ENCODE measurements around the gene CLIP4.

The CLIP4 gene

DNA sequence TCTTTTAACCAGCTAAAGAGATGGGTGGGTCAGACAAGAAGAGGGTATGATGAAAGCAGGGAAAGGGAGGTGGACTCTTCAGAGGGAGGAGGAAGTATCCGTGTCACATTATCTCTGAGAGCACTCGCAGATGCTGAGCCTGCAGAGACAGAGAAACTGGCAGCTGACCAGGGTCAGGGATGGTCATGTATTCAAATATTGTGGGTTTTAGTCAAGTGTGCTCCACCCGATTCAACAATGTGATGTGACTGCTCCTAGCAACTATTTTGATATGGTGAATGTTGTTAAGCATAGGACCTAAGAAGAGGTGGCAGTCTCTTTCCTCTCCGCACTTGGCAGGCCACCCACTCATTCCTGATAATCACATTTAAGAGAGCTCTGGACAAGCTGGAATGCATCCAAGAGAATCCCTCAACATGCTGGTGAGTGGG is 1.3 kb upstream of the CLIP4 start:
- Histone ChIP-seq H3K27me3 (ENCODE audit: control insufficient read depth in 1 of 2, insufficient read depth in 2 of 2, low read length in 2 of 2) (peaks cover 5 to 26% of the 10 kb centered on the region in 2 donors), H3K27ac (ENCODE audit: low read depth, low read length) (no peak overlapping the region), H3K4me3 (ENCODE audit: low read depth in 1 of 2, low read length in 2 of 2) (no peak overlapping the region), H3K36me3 (ENCODE audit: control insufficient read depth in 1 of 2, insufficient read depth in 2 of 2, low read length in 2 of 2) (no peaks in the 10 kb centered on the region), H3K9me3 (ENCODE audit: control insufficient read depth in 1 of 2, low read length in 2 of 2) (no peaks in the 10 kb centered on the region), H3K4me1 (ENCODE audit: control insufficient read depth in 1 of 2, insufficient read depth in 2 of 2, low read length in 2 of 2) (peaks cover 7 to 13% of the 10 kb centered on the region in 2 donors), H3K9ac (ENCODE audit: low read depth in 1 of 2, low read length in 2 of 2) (no peak overlapping the region)

DNA sequence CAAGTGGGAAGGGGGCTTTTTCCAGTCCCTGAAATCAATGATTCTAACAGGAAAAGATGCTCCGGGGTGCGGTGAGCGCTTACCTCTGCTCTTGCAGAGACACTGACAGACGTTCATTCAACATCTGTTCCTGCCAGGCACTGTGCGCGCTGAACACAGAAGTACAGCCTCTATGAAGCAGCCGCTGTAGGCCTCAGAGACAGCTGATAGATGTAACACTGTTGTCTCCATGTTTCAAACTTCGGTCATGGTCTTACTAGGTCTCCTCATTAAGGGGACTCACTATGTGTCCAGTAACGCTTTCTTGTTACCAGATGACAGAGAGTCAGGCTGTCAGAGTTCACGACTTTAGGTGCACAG is 649 bp upstream of the CLIP4 start:
- no peaks in the 10 kb centered on the region for H3K36me3 ChIP-seq (ENCODE audit: control insufficient read depth in 1 of 2, insufficient read depth in 2 of 2, low read length in 2 of 2)
- peak overlapping the region; percentile 53 to 62 for H3K4me3 ChIP-seq (ENCODE audit: low read depth in 1 of 2, low read length in 2 of 2)
- no peaks in the 10 kb centered on the region for H3K9me3 ChIP-seq (ENCODE audit: control insufficient read depth in 1 of 2, low read length in 2 of 2)
- peaks cover 5 to 26% of the 10 kb centered on the region in 2 donors for H3K27me3 ChIP-seq (ENCODE audit: control insufficient read depth in 1 of 2, insufficient read depth in 2 of 2, low read length in 2 of 2)
- H3K9ac ChIP-seq (ENCODE audit: low read depth in 1 of 2, low read length in 2 of 2), result peak overlapping the region; percentile 37 to 54
- H3K4me1 ChIP-seq (ENCODE audit: control insufficient read depth in 1 of 2, insufficient read depth in 2 of 2, low read length in 2 of 2), result peaks cover 7 to 13% of the 10 kb centered on the region in 2 donors
- H3K27ac ChIP-seq (ENCODE audit: low read depth, low read length), result peak overlapping the region; percentile 23

DNA sequence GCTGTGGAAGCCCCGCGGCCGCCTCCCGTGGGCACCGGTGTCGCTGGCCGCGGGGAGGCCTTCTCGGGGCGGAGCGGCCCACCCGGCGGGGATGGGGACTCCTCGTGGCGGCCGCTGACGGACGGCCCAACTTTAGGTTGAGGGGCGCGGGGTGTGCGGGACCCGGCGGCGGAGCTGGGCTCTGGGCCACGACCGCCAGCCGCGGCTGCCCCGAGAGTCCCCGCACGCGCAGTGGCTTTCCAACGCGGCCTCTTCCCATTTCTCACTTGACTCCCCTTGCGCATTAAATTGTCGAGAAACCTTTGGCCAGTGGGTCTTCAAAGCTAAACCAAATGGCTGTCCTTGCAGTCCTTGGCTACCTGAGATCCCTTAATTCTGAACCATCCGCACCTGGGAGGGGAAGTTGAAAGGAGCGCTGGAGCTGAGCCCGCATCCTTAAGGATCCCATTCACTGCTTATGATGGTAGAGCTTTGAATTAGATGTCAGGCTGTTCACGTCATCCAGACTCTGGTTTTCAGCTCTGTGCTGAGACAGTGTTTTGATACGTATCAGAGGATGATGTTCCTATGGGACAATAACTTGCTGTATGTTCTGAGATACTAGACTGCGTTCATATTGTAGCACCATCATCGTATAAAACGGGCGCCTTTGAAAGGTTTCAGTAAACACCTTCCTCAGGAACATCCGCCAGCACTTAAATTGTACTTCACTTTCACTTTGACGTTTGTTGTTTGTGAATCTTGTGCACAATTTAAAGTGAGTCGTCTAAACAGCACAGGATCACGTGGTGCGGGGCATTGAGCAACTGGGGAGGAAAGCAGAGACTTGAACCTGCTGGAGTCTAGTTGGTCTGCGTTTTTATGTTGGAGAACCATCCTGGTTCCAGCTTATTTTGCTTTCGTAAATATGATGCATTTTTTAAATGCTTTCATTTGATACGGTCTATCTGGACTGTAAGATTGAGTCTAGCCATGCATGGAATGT is 874 bp downstream of the CLIP4 start:
- Histone ChIP-seq H3K4me1 (ENCODE audit: control insufficient read depth in 1 of 2, insufficient read depth in 2 of 2, low read length in 2 of 2) (peaks cover 7 to 13% of the 10 kb centered on the region in 2 donors), H3K27me3 (ENCODE audit: control insufficient read depth in 1 of 2, insufficient read depth in 2 of 2, low read length in 2 of 2) (peaks cover 5 to 26% of the 10 kb centered on the region in 2 donors), H3K4me3 (ENCODE audit: low read depth in 1 of 2, low read length in 2 of 2) (peak overlapping the region; percentile 70 to 86), H3K9me3 (ENCODE audit: control insufficient read depth in 1 of 2, low read length in 2 of 2) (no peaks in the 10 kb centered on the region), H3K36me3 (ENCODE audit: control insufficient read depth in 1 of 2, insufficient read depth in 2 of 2, low read length in 2 of 2) (no peaks in the 10 kb centered on the region), H3K9ac (ENCODE audit: low read depth in 1 of 2, low read length in 2 of 2) (peak overlapping the region; percentile 36 to 77), H3K27ac (ENCODE audit: low read depth, low read length) (peak overlapping the region; percentile 79)

DNA sequence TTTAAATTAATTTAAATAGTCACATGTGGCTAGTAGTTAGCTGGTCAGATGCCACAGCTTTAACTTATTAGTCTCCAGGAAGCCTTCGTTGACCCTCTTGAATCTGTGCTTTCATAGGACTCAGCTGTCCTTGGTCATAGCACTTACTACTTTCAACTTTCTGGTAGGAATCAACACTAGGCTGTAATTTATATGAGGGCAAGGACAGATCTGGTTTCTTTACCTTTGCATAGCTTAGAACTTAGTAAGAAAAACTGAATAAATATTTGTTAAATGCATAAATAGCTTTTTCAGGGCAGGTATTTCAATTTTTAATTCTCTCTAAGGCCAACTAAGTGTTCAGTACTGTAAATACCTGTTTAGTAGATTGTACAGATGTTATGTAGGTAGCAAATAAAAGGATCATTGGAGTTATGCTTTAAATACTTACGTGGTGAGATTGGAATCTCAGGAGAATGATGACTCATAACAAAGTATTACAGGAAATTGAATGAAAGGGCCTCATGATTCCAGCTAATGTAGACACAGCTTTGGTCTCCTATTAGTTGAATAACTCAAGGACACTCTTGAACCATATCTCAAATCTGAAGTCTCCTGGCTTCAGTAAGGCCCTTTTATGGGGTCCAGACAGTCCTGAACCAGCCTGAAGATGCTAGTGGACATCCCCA is 2.6 kb downstream of the CLIP4 start:
- H3K36me3 ChIP-seq (ENCODE audit: control insufficient read depth in 1 of 2, insufficient read depth in 2 of 2, low read length in 2 of 2), result no peaks in the 10 kb centered on the region
- H3K27ac ChIP-seq (ENCODE audit: low read depth, low read length), result no peak overlapping the region
- peaks cover 5 to 26% of the 10 kb centered on the region in 2 donors for H3K27me3 ChIP-seq (ENCODE audit: control insufficient read depth in 1 of 2, insufficient read depth in 2 of 2, low read length in 2 of 2)
- H3K4me3 ChIP-seq (ENCODE audit: low read depth in 1 of 2, low read length in 2 of 2), result no peak overlapping the region
- peaks cover 7 to 13% of the 10 kb centered on the region in 2 donors for H3K4me1 ChIP-seq (ENCODE audit: control insufficient read depth in 1 of 2, insufficient read depth in 2 of 2, low read length in 2 of 2)
- no peaks in the 10 kb centered on the region for H3K9me3 ChIP-seq (ENCODE audit: control insufficient read depth in 1 of 2, low read length in 2 of 2)
- no peak overlapping the region for H3K9ac ChIP-seq (ENCODE audit: low read depth in 1 of 2, low read length in 2 of 2)

DNA sequence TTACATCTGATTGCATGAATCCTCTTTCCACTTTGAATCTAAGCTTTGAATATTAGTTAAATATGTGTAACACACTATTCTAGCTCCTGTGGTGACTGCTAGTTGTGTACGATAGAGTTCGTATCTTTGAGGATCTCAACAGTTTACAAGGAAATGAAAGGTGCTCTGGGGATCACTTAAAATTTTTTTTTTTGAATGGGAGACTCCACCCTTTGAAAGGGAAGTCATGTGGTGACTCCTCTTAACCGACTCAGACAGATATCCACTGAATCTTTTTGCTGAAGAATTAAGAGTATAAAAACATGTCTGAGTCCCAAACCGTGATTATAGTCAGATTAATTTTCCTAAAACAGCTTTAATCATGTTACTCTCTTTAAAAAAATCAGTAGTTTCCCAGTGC is 4.0 kb downstream of the CLIP4 start:
- H3K27ac ChIP-seq (ENCODE audit: low read depth, low read length), result no peak overlapping the region
- H3K4me3 ChIP-seq (ENCODE audit: low read depth in 1 of 2, low read length in 2 of 2), result no peak overlapping the region
- H3K9me3 ChIP-seq (ENCODE audit: control insufficient read depth in 1 of 2, low read length in 2 of 2), result no peaks in the 10 kb centered on the region
- H3K9ac ChIP-seq (ENCODE audit: low read depth in 1 of 2, low read length in 2 of 2), result no peak overlapping the region
- H3K36me3 ChIP-seq (ENCODE audit: control insufficient read depth in 1 of 2, insufficient read depth in 2 of 2, low read length in 2 of 2), result no peaks in the 10 kb centered on the region
- peaks cover 5 to 15% of the 10 kb centered on the region in 2 donors for H3K27me3 ChIP-seq (ENCODE audit: control insufficient read depth in 1 of 2, insufficient read depth in 2 of 2, low read length in 2 of 2)
- H3K4me1 ChIP-seq (ENCODE audit: control insufficient read depth in 1 of 2, insufficient read depth in 2 of 2, low read length in 2 of 2), result peaks cover 7% of the 10 kb centered on the region in 2 donors

DNA sequence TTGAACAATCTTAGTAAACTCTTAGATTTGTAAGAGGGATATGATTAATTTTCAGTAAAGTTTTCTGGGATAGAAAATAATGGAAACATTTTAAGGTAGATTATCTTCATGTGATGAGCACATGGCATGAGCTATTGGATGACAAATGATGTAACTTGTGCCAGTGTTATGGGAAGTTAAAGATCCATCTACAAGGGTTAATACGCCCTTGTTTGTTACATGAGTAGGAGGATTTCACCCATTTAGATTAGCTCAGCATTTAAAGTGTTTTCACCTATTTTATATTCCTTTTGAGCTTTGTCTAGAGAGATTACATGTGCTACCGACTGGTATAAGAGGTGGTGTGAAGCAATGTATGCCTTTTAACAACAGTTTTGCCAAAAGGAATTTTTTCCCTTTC is 5.6 kb downstream of the CLIP4 start:
- peaks cover 0 to 6% of the 10 kb centered on the region in 2 donors for H3K27me3 ChIP-seq (ENCODE audit: control insufficient read depth in 1 of 2, insufficient read depth in 2 of 2, low read length in 2 of 2)
- no peak overlapping the region for H3K27ac ChIP-seq (ENCODE audit: low read depth, low read length)
- H3K9me3 ChIP-seq (ENCODE audit: control insufficient read depth in 1 of 2, low read length in 2 of 2), result peaks cover 0 to 1% of the 10 kb centered on the region in 2 donors
- no peaks in the 10 kb centered on the region for H3K4me1 ChIP-seq (ENCODE audit: control insufficient read depth in 1 of 2, insufficient read depth in 2 of 2, low read length in 2 of 2)
- no peaks in the 10 kb centered on the region for H3K36me3 ChIP-seq (ENCODE audit: control insufficient read depth in 1 of 2, insufficient read depth in 2 of 2, low read length in 2 of 2)
- H3K4me3 ChIP-seq (ENCODE audit: low read depth in 1 of 2, low read length in 2 of 2), result no peak overlapping the region
- no peak overlapping the region for H3K9ac ChIP-seq (ENCODE audit: low read depth in 1 of 2, low read length in 2 of 2)

DNA sequence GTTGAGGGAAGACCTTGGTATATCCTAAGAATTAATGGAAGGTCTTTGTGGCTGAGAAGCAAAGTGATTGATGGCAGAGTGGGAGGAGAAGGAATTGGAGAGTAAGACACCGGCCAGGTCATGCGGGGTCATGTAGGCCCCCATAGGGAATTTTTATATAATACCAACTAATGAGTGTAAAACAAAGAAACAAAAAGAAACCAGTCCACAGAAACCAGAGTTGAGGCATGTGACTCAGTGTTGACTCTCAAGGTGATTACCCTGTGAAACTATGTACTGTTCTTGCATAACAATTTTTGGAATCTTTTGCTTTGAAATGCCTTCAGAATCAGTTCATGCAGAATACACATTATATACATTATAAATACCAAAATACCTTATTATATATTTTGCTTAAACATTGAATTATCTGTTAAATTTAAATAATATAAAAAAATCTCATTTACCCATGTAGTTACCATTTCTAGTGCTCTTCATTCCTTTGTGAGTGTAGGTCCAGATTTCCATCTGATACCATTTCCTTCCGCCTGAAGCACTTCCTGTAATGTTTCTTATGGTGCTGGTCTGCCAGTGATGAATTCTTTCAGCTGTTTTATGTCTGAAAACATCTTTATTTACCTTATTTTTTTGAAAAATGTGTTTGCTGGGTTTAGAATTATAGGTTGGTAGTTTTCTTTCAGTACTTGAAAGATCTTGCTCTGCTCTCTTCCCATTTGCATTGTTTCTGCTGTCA is 8.6 kb downstream of the CLIP4 start:
- Histone ChIP-seq H3K27ac (ENCODE audit: low read depth, low read length) (no peak overlapping the region), H3K36me3 (ENCODE audit: control insufficient read depth in 1 of 2, insufficient read depth in 2 of 2, low read length in 2 of 2) (no peaks in the 10 kb centered on the region), H3K9me3 (ENCODE audit: control insufficient read depth in 1 of 2, low read length in 2 of 2) (peaks cover 0 to 1% of the 10 kb centered on the region in 2 donors), H3K4me1 (ENCODE audit: control insufficient read depth in 1 of 2, insufficient read depth in 2 of 2, low read length in 2 of 2) (no peaks in the 10 kb centered on the region), H3K9ac (ENCODE audit: low read depth in 1 of 2, low read length in 2 of 2) (no peak overlapping the region), H3K27me3 (ENCODE audit: control insufficient read depth in 1 of 2, insufficient read depth in 2 of 2, low read length in 2 of 2) (no peaks in the 10 kb centered on the region), H3K4me3 (ENCODE audit: low read depth in 1 of 2, low read length in 2 of 2) (no peak overlapping the region)

DNA sequence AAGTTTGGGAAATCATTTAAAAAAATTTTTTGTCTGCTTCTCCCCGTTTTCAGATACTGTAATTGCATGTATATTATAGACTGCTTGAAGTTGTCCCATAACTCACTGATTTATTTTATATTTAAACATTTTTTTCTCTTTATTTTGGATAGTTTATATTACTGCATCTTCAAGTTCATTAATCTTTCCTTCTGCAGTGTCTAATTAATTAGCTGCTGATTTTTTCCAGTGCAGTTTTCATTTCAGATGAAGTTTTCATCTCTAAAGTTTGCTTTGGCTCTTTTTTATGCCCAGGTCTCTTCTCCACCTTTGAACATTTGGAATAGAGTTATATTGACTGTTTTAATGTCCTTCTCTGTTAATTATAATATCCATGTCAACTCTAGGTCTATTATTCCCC is 9.3 kb downstream of the CLIP4 start:
- Histone ChIP-seq H3K4me1 (ENCODE audit: control insufficient read depth in 1 of 2, insufficient read depth in 2 of 2, low read length in 2 of 2) (no peaks in the 10 kb centered on the region), H3K27ac (ENCODE audit: low read depth, low read length) (no peak overlapping the region), H3K27me3 (ENCODE audit: control insufficient read depth in 1 of 2, insufficient read depth in 2 of 2, low read length in 2 of 2) (no peaks in the 10 kb centered on the region), H3K9me3 (ENCODE audit: control insufficient read depth in 1 of 2, low read length in 2 of 2) (peaks cover 0 to 1% of the 10 kb centered on the region in 2 donors), H3K4me3 (ENCODE audit: low read depth in 1 of 2, low read length in 2 of 2) (no peak overlapping the region), H3K36me3 (ENCODE audit: control insufficient read depth in 1 of 2, insufficient read depth in 2 of 2, low read length in 2 of 2) (no peaks in the 10 kb centered on the region), H3K9ac (ENCODE audit: low read depth in 1 of 2, low read length in 2 of 2) (no peak overlapping the region)

DNA sequence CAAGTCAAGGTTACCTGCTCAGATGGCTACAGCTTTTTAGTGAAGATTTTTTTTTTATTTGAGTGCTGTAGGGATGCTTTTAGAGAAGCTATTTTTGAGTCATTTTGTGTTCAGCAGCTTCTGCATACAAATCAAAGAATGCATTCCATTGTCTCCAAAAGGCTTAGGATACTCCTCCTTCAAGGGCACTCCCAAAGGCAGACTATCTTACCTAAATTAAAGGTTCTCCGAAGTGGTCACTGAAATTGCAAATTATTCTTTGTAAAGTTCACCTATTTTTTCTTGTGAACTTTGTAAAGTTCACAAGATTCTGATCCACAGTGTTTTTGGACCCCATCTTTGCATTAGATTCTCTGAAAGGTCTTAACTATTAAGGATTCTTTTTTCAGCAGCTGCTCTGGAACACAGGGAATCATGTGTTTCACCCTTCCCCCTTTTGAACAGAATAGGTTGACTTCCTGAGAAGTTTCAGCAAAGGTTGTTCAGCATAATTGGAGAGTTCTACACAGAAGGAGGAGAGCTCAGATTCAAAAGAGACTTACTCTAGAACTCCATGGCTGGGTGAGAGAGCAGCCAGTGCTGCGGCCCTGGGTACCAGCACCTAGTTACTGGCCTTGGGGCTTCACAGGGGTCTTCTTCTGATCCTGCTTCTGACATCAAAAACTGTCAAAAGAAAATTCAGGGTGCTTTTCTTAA is 14.5 kb downstream of the CLIP4 start:
- no peaks in the 10 kb centered on the region for H3K36me3 ChIP-seq (ENCODE audit: control insufficient read depth in 1 of 2, insufficient read depth in 2 of 2, low read length in 2 of 2)
- H3K9ac ChIP-seq (ENCODE audit: low read depth in 1 of 2, low read length in 2 of 2), result no peak overlapping the region
- no peak overlapping the region for H3K27ac ChIP-seq (ENCODE audit: low read depth, low read length)
- H3K9me3 ChIP-seq (ENCODE audit: control insufficient read depth in 1 of 2, low read length in 2 of 2), result peaks cover 0 to 1% of the 10 kb centered on the region in 2 donors
- H3K4me1 ChIP-seq (ENCODE audit: control insufficient read depth in 1 of 2, insufficient read depth in 2 of 2, low read length in 2 of 2), result no peaks in the 10 kb centered on the region
- no peak overlapping the region for H3K4me3 ChIP-seq (ENCODE audit: low read depth in 1 of 2, low read length in 2 of 2)
- no peaks in the 10 kb centered on the region for H3K27me3 ChIP-seq (ENCODE audit: control insufficient read depth in 1 of 2, insufficient read depth in 2 of 2, low read length in 2 of 2)

Data from duodenal mucosa (tissue), 2 donors.